Measurements from ENCODE around the gene MORF4L1.

Gene MORF4L1

GRCh38 chr15:78909160-78909695 lies 36.5 kb downstream of the MORF4L1 start:
- no peak for TF ChIP-seq CTCF (conservative IDR thresholded peaks at IDR 0.05; ENCODE audit: low read depth, low read length)
- no peak for DNase-seq (ENCODE audit: low read depth)
- no peak overlapping the region for H3K4me3 ChIP-seq (ENCODE audit: low read depth, low read length)

- peak; percentile 63 for DNase-seq (ENCODE audit: low read depth)
- no peak overlapping the region for H3K4me3 ChIP-seq (ENCODE audit: low read depth, low read length)
- TF ChIP-seq CTCF (conservative IDR thresholded peaks at IDR 0.05; ENCODE audit: low read depth, low read length): peak; percentile 81
Measured at GRCh38 chr15:78909791-78910228, 37.1 kb downstream of the MORF4L1 start.

- no peak for DNase-seq (ENCODE audit: low read depth)
- TF ChIP-seq CTCF (conservative IDR thresholded peaks at IDR 0.05; ENCODE audit: low read depth, low read length): no peak
- H3K4me3 ChIP-seq (ENCODE audit: low read depth, low read length): no peak overlapping the region
Measured at GRCh38 chr15:78910271-78910670, 37.6 kb downstream of the MORF4L1 start.

- TF ChIP-seq CTCF (conservative IDR thresholded peaks at IDR 0.05; ENCODE audit: low read depth, low read length): no peak
- DNase-seq (ENCODE audit: low read depth): no peak
- H3K4me3 ChIP-seq (ENCODE audit: low read depth, low read length): no peak overlapping the region
Measured at GRCh38 chr15:78912316-78912715, 39.6 kb downstream of the MORF4L1 start.

GRCh38 chr15:78913012-78913411 lies 40.3 kb downstream of the MORF4L1 start:
- TF ChIP-seq CTCF (conservative IDR thresholded peaks at IDR 0.05; ENCODE audit: low read depth, low read length): no peak
- DNase-seq (ENCODE audit: low read depth): no peak
- no peak overlapping the region for H3K4me3 ChIP-seq (ENCODE audit: low read depth, low read length)

GRCh38 chr15:78914027-78914764 lies 41.5 kb downstream of the MORF4L1 start:
- H3K4me3 ChIP-seq (ENCODE audit: low read depth, low read length): no peak overlapping the region
- DNase-seq (ENCODE audit: low read depth): peak; percentile 38
- peak; percentile 64 for TF ChIP-seq CTCF (conservative IDR thresholded peaks at IDR 0.05; ENCODE audit: low read depth, low read length)

Data from choroid plexus epithelial cell (primary cell).